ENCODE measurements around the gene SLC37A3.

GRCh38 chr7:140439359-140439758, 41.0 kb upstream of the SLC37A3 start:
- TF ChIP-seq POLR2A (IDR thresholded peaks at IDR 0.05): no peak
- TF ChIP-seq CTCF (IDR thresholded peaks at IDR 0.05): no peak
